ENCODE data around the gene RALGAPB.

The RALGAPB gene

DNA sequence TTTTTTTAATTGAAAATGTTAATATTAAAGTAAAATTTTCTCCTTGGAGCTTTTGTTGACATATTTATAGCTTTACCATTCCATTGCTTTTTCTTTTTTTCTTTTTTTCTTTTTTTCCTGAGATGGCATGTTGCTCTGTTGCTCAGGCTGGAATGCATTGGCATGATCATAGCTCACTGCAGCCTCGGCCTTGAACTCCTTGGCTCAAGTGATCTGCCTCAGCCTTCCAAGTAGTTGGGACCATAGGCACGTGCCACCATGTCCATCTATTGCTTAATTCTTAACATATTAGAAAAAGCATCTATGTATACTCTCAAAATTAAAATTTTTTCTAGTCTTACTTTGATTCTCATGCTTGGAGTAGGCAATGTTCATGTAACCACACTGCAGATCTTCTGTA lies 43.0 kb downstream of the RALGAPB start:
- TF ChIP-seq YY1 (IDR thresholded peaks at IDR 0.05; ENCODE audit: low read depth): no peak
- TF ChIP-seq ZBTB7A (IDR thresholded peaks at IDR 0.05; ENCODE audit: low read depth): no peak
- TF ChIP-seq, protein P1, sequence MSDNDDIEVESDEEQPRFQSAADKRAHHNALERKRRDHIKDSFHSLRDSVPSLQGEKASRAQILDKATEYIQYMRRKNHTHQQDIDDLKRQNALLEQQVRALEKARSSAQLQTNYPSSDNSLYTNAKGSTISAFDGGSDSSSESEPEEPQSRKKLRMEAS (IDR thresholded peaks at IDR 0.05): no peak
- no peak for TF ChIP-seq RAD21 (IDR thresholded peaks at IDR 0.05; ENCODE audit: low read depth)
- TF ChIP-seq TCF12 (IDR thresholded peaks at IDR 0.05; ENCODE audit: low read depth): no peak

DNA sequence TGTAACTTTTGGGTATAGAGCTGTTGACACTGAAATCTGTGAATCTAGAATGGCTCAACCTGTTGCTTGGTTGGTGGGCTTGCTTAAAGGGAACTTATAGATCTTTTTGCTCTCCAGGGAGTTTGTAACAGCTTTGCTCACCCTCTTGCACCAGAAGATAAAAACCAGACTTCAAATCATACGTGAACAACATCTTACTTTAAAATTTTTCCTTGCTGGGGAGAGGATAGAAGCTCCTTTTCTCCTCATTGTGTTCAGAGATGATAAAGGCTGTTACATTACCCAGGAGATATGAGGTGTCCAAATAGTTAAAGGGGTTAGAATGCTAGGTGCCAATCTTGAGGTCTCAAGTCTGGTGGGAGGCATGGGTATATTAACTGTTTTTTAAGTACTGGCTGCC lies 46.8 kb downstream of the RALGAPB start:
- TF ChIP-seq, protein P2, sequence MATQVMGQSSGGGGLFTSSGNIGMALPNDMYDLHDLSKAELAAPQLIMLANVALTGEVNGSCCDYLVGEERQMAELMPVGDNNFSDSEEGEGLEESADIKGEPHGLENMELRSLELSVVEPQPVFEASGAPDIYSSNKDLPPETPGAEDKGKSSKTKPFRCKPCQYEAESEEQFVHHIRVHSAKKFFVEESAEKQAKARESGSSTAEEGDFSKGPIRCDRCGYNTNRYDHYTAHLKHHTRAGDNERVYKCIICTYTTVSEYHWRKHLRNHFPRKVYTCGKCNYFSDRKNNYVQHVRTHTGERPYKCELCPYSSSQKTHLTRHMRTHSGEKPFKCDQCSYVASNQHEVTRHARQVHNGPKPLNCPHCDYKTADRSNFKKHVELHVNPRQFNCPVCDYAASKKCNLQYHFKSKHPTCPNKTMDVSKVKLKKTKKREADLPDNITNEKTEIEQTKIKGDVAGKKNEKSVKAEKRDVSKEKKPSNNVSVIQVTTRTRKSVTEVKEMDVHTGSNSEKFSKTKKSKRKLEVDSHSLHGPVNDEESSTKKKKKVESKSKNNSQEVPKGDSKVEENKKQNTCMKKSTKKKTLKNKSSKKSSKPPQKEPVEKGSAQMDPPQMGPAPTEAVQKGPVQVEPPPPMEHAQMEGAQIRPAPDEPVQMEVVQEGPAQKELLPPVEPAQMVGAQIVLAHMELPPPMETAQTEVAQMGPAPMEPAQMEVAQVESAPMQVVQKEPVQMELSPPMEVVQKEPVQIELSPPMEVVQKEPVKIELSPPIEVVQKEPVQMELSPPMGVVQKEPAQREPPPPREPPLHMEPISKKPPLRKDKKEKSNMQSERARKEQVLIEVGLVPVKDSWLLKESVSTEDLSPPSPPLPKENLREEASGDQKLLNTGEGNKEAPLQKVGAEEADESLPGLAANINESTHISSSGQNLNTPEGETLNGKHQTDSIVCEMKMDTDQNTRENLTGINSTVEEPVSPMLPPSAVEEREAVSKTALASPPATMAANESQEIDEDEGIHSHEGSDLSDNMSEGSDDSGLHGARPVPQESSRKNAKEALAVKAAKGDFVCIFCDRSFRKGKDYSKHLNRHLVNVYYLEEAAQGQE (IDR thresholded peaks at IDR 0.05; ENCODE audit: low read depth): no peak
- no peak for TF ChIP-seq EP300 (IDR thresholded peaks at IDR 0.05; ENCODE audit: borderline replicate concordance)
- TF ChIP-seq, protein P3, sequence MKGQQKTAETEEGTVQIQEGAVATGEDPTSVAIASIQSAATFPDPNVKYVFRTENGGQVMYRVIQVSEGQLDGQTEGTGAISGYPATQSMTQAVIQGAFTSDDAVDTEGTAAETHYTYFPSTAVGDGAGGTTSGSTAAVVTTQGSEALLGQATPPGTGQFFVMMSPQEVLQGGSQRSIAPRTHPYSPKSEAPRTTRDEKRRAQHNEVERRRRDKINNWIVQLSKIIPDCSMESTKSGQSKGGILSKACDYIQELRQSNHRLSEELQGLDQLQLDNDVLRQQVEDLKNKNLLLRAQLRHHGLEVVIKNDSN (IDR thresholded peaks at IDR 0.05): no peak
- no peak for TF ChIP-seq EGR1 (IDR thresholded peaks at IDR 0.05)

DNA sequence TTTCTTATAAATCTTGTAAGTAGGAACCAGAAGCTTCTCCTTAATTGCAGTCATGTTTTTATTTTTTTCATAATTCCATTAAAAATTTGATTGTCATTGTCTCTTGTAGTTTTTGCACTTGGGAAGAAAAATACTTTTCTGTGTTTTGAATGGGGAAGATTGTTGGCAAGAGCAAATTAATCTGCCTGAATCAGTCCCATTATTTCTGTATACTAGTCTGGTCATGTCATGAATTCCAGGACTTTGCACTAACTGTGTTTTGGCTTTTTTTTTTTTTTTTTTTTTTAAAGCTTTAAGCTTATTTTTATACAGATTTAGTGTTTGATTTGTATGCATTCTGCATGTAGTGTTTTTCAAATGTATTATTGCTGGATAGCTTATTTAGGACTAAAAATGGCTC lies 47.6 kb downstream of the RALGAPB start:
- no peak for TF ChIP-seq NFIC (IDR thresholded peaks at IDR 0.05)
- no peak for TF ChIP-seq ZBTB7A (IDR thresholded peaks at IDR 0.05; ENCODE audit: low read depth)
- no peak for TF ChIP-seq FOXM1 (IDR thresholded peaks at IDR 0.05; ENCODE audit: borderline replicate concordance, low read depth)
- no peak for TF ChIP-seq TCF12 (IDR thresholded peaks at IDR 0.05; ENCODE audit: low read depth)
- TF ChIP-seq, protein P2 (IDR thresholded peaks at IDR 0.05; ENCODE audit: low read depth): no peak
- no peak for TF ChIP-seq EP300 (IDR thresholded peaks at IDR 0.05; ENCODE audit: borderline replicate concordance)

DNA sequence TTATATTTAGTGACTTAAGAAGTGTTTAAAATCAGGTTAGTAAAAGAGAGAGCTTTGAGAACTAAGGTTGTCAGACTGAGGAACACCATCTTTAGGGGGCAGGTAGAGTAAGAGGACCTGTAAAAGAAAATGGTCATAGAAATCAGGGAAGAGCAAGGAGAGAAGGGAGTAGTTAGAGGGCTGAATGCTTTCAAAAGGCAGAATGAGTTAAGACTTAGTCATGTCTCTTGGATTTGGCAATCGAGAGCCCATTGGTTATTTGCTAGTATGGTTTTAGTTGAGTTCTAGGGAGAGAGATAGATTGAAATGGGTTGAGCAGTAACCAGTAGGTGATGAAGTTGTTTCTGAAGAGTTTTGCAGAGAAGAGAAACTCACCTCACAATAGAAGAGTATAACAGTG lies 51.1 kb downstream of the RALGAPB start:
- TF ChIP-seq, protein P3 (IDR thresholded peaks at IDR 0.05): no peak
- TF ChIP-seq EP300 (IDR thresholded peaks at IDR 0.05; ENCODE audit: borderline replicate concordance) (no peak), FOXM1 (IDR thresholded peaks at IDR 0.05; ENCODE audit: borderline replicate concordance, low read depth) (no peak), CREB1 (IDR thresholded peaks at IDR 0.05; ENCODE audit: low read depth) (no peak), NFIC (IDR thresholded peaks at IDR 0.05) (no peak), TEAD4 (IDR thresholded peaks at IDR 0.05) (no peak), EGR1 (IDR thresholded peaks at IDR 0.05) (no peak), YY1 (IDR thresholded peaks at IDR 0.05; ENCODE audit: low read depth) (no peak), TCF12 (IDR thresholded peaks at IDR 0.05; ENCODE audit: low read depth) (no peak), TAF1 (IDR thresholded peaks at IDR 0.05; ENCODE audit: low read depth) (no peak), RAD21 (IDR thresholded peaks at IDR 0.05; ENCODE audit: low read depth) (no peak), ZBTB7A (IDR thresholded peaks at IDR 0.05; ENCODE audit: low read depth) (no peak), CEBPB (IDR thresholded peaks at IDR 0.05) (no peak)
- TF ChIP-seq, protein P2 (IDR thresholded peaks at IDR 0.05; ENCODE audit: low read depth): no peak
- TF ChIP-seq, protein P1 (IDR thresholded peaks at IDR 0.05): no peak

DNA sequence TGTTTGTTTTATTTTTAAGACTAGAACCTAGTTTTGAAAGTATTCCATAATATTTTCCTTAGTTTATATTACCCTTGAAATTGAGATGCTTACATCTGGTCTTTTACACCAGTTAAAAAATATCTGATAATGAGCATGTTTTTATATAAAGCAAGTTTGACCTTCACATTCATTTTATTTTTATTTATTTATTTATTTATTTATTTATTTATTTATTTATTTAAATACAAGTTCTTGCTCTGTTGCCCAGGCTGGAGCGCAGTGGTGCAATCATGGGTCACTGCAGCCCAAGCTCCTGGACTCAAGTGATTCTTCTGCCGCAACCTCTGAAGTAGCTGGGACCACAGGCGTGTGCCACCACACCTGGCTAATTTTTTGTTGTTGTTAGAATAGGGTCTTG lies 55.5 kb downstream of the RALGAPB start:
- TF ChIP-seq TEAD4 (IDR thresholded peaks at IDR 0.05) (no peak), RAD21 (IDR thresholded peaks at IDR 0.05; ENCODE audit: low read depth) (no peak), CREB1 (IDR thresholded peaks at IDR 0.05; ENCODE audit: low read depth) (no peak), NFIC (IDR thresholded peaks at IDR 0.05) (no peak), TCF12 (IDR thresholded peaks at IDR 0.05; ENCODE audit: low read depth) (no peak), YY1 (IDR thresholded peaks at IDR 0.05; ENCODE audit: low read depth) (no peak), ZBTB7A (IDR thresholded peaks at IDR 0.05; ENCODE audit: low read depth) (no peak), EP300 (IDR thresholded peaks at IDR 0.05; ENCODE audit: borderline replicate concordance) (no peak), TAF1 (IDR thresholded peaks at IDR 0.05; ENCODE audit: low read depth) (no peak), FOXM1 (IDR thresholded peaks at IDR 0.05; ENCODE audit: borderline replicate concordance, low read depth) (no peak), CEBPB (IDR thresholded peaks at IDR 0.05) (no peak), EGR1 (IDR thresholded peaks at IDR 0.05) (no peak)
- TF ChIP-seq, protein P1 (IDR thresholded peaks at IDR 0.05): no peak
- TF ChIP-seq, protein P2 (IDR thresholded peaks at IDR 0.05; ENCODE audit: low read depth): no peak
- TF ChIP-seq, protein P3 (IDR thresholded peaks at IDR 0.05): no peak

All from Ishikawa (cell line).